ENCODE measurements around the gene IL21.

DNA sequence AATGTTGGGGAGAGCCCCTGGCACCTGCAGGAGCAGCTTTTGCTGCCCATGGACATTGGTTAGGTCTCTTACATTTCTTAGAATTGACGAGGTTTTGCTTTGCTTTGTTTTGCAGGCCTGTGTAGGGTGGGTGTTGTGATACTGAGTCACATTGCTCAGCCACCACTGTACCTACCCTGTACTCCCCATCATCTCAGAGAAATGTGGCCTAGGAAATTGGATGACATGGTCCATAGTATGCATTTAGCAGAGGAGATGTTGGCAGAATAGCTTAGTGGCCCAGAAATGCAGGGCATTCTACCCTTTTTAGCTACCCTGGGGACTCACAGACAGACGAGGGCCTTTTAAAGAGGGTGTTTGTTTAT, 43.7 kb downstream of the IL21 start:
- TF ChIP-seq CTCF (IDR thresholded peaks at IDR 0.05), result no peak
- no peak for TF ChIP-seq POLR2A (IDR thresholded peaks at IDR 0.05)

All from right lobe of liver (tissue), 4 donors.